OCI-LY3 (cell line): ENCODE data around the gene FFAR3.

ENCODE experiments used
- H2AFZ ChIP-seq: fragments of 200-600, 300-600 bp; shearing (Covaris generic); 2 replicates; pipeline ENCODE4 v1.6.0; 2014; ENCODE audit warnings: antibody characterized with exemption, low read depth, low read length
- H3K27ac ChIP-seq: fragments of 200-600, 300-600 bp; sonication (generic); 2 replicates; pipeline ENCODE4 v1.5.1; 2014; ENCODE audit warnings: mild to moderate bottlenecking, low read length, moderate library complexity, mixed read lengths
- H3K27me3 ChIP-seq: fragments of 200-600, 300-600 bp; sonication (generic); 2 replicates; pipeline ENCODE4 v1.6.1; 2014; ENCODE audit warnings: low read depth, low read length, mixed read lengths
- H3K36me3 ChIP-seq: fragments of 200-600, 300-600 bp; sonication (generic); replicated peaks from 2 replicates; pipeline ENCODE3; 2014; ENCODE audit warnings: low read depth, low read length, mixed read lengths
- H3K4me1 ChIP-seq: fragments of 300-600, 200-600 bp; sonication (generic); 2 replicates; pipeline ENCODE4 v1.6.1; 2014; ENCODE audit warnings: low read length, mixed read lengths
- H3K4me2 ChIP-seq: fragments of 200-600, 300-600 bp; sonication (generic); 2 replicates; pipeline ENCODE4 v1.6.1; 2014; ENCODE audit warnings: low read length, mixed read lengths
- H3K4me3 ChIP-seq: fragments of 300-600, 200-600 bp; sonication (generic); 2 replicates; pipeline ENCODE4 v1.5.1; 2014; ENCODE audit warnings: antibody characterized with exemption, mild to moderate bottlenecking, low read length, moderate library complexity
- H3K79me2 ChIP-seq: fragments of 300-600, 200-600 bp; shearing (Covaris generic); 2 replicates; pipeline ENCODE4 v1.6.1; 2014; ENCODE audit warnings: mild to moderate bottlenecking, low read length, mixed read lengths
- H3K9ac ChIP-seq: fragments of 300-600, 200-600 bp; shearing (Covaris generic); 2 replicates; pipeline ENCODE4 v1.6.0; 2014; ENCODE audit warnings: mild to moderate bottlenecking, low read length, moderate library complexity
- H3K9me3 ChIP-seq: fragments of 200-600, 300-600 bp; shearing (Covaris generic); 2 replicates; pipeline ENCODE4 v1.6.1; 2014; ENCODE audit warnings: low read length, mixed read lengths; ENCODE audit not compliant: insufficient read depth
- H4K20me1 ChIP-seq: fragments of 200-600, 300-600 bp; sonication (generic); 2 replicates; pipeline ENCODE4 v1.6.1; 2016; ENCODE audit warnings: low read length, mixed read lengths; ENCODE audit not compliant: insufficient read depth
- EZH2phosphoT487 ChIP-seq: fragments of 200-600 bp; shearing (Covaris generic); IDR thresholded peaks from 2 replicates; pipeline ENCODE4 v1.6.1; 2018; ENCODE audit warnings: antibody characterized with exemption, mixed run types, low read depth
- TF ChIP-seq, protein P1 (sequence below): fragments of 200-600, 300-600 bp; sonication (generic); IDR thresholded peaks from 2 replicates; pipeline ENCODE4 v1.5.1; 2014; ENCODE audit warnings: antibody characterized with exemption, low read length, low read depth

The FFAR3 gene

DNA sequence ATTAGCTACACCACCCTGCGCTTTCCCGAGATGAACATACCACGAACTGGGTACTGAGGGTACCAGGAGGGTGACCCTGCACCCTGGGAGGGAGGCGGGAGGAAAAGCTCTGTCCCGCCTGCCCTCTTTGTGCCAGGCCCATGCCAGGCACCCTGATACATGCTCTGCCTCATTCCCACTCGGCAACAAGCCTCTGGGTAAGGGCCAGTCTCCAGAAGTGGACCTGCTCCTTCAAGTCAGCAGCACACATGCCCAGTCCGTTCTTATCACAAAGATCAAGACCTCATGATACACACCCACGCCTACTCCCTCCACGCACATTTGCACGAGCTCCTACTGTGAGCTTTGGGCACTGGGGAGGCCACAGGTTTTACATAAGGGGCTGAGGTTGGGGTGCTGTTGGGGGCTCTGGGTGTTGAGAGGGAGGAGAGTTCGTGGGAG lies 12.6 kb upstream of the FFAR3 start:
- no peak for TF ChIP-seq EZH2phosphoT487
- TF ChIP-seq, protein P1, sequence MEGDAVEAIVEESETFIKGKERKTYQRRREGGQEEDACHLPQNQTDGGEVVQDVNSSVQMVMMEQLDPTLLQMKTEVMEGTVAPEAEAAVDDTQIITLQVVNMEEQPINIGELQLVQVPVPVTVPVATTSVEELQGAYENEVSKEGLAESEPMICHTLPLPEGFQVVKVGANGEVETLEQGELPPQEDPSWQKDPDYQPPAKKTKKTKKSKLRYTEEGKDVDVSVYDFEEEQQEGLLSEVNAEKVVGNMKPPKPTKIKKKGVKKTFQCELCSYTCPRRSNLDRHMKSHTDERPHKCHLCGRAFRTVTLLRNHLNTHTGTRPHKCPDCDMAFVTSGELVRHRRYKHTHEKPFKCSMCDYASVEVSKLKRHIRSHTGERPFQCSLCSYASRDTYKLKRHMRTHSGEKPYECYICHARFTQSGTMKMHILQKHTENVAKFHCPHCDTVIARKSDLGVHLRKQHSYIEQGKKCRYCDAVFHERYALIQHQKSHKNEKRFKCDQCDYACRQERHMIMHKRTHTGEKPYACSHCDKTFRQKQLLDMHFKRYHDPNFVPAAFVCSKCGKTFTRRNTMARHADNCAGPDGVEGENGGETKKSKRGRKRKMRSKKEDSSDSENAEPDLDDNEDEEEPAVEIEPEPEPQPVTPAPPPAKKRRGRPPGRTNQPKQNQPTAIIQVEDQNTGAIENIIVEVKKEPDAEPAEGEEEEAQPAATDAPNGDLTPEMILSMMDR, result no peak
- H3K36me3 ChIP-seq, result peaks cover 67% of the 10 kb centered on the region
- H3K4me3 ChIP-seq, result no peak overlapping the region; the same call in 1 of the 2 replicates
- H3K27me3 ChIP-seq, result no peaks in the 10 kb centered on the region
- peak overlapping the region; percentile 91 for H3K9ac ChIP-seq
- peak overlapping the region; percentile 55 for H3K4me2 ChIP-seq
- H3K27ac ChIP-seq, result peak overlapping the region; percentile 97
- no peaks in the 10 kb centered on the region for H3K9me3 ChIP-seq
- H3K79me2 ChIP-seq, result no peaks in the 10 kb centered on the region
- no peaks in the 10 kb centered on the region for H4K20me1 ChIP-seq
- peaks cover 54% of the 10 kb centered on the region for H3K4me1 ChIP-seq
- no peak overlapping the region for H2AFZ ChIP-seq

DNA sequence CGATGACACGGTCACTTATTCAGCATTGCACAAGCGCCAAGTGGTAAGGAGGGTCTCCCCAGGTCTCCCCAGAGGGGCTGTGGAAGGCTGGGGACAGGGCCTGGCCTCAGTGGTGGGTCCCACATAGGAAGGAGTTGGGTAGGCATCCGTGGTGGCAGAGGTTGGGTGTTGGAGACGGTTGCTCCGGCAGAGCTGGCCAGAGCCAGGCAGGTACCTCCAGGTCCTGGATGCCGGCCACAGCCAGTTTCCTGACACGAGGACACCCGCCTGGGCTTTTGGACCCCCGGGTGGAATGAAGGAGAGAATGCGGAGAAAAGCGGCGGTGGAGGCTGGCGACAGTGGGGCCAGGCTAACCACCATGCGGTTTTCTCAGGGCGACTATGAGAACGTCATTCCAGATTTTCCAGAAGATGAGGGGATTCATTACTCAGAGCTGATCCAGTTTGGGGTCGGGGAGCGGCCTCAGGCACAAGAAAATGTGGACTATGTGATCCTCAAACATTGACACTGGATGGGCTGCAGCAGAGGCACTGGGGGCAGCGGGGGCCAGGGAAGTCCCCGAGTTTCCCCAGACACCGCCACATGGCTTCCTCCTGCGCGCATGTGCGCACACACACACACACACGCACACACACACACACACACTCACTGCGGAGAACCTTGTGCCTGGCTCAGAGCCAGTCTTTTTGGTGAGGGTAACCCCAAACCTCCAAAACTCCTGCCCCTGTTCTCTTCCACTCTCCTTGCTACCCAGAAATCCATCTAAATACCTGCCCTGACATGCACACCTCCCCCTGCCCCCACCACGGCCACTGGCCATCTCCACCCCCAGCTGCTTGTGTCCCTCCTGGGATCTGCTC lies 11.8 kb upstream of the FFAR3 start:
- no peaks in the 10 kb centered on the region for H3K27me3 ChIP-seq
- no peak for TF ChIP-seq EZH2phosphoT487
- TF ChIP-seq, protein P1, result no peak
- peak overlapping the region; percentile 45 for H3K4me3 ChIP-seq
- H3K4me2 ChIP-seq, result peak overlapping the region; percentile 64
- H3K9me3 ChIP-seq, result no peaks in the 10 kb centered on the region
- peak overlapping the region; percentile 97 for H3K27ac ChIP-seq
- H3K4me1 ChIP-seq, result peaks cover 58% of the 10 kb centered on the region
- peaks cover 60% of the 10 kb centered on the region for H3K36me3 ChIP-seq
- no peaks in the 10 kb centered on the region for H3K79me2 ChIP-seq
- no peak overlapping the region for H2AFZ ChIP-seq
- peak overlapping the region; percentile 91 for H3K9ac ChIP-seq
- no peaks in the 10 kb centered on the region for H4K20me1 ChIP-seq

DNA sequence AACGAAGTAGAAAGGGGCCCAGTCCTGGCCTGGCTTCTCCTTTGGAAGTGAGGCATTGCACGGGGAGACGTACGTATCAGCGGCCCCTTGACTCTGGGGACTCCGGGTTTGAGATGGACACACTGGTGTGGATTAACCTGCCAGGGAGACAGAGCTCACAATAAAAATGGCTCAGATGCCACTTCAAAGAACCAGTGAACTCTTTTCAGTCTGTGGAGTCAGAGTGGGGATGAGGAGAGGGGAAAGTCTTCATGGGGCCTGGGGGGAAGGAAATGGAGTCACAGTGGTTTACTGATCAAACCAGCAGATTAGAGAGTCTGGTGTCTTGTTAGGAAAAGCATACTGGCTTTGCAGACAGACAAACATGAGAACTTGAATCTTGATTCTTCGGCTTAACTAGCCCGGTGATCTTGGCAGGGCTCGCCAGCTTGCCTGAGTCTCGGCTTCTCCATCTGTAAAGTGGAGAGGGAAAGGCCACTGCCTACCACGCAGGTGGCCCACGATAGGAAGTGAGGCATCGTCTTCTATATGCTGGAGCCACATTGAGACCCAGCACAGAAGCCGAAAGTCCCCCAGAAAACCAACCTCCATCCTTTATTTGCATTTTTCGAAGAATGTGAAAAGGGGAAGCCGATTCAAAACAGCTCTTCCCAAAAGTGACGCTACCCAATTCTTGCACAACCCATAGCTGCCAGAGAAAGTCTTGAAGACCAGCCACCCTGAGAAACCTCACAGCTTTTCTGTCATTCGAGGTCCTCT lies 10.9 kb upstream of the FFAR3 start, which contains the start of gene FFAR1:
Gene FFAR1, plus strand, starts transcription at position 732 of the 759 bp plus-strand sequence. CDS start 3,650 bp downstream, outside the sequence.
- Histone ChIP-seq H3K9ac (peak within 1 kb of the TSS; percentile 91), H3K79me2 (no peaks in the 10 kb centered on the region), H3K4me1 (peaks cover 60% of the 10 kb centered on the region), H3K27me3 (no peaks in the 10 kb centered on the region), H3K9me3 (no peaks in the 10 kb centered on the region), H3K36me3 (peaks cover 55% of the 10 kb centered on the region), H3K27ac (peak within 1 kb of the TSS; percentile 97), H4K20me1 (no peaks in the 10 kb centered on the region), H3K4me3 (peak within 1 kb of the TSS; percentile 45), H2AFZ (no peak within 1 kb of the TSS), H3K4me2 (peak within 1 kb of the TSS; percentile 64)
- TF ChIP-seq, protein P1, result no peak
- TF ChIP-seq EZH2phosphoT487, result no peak

DNA sequence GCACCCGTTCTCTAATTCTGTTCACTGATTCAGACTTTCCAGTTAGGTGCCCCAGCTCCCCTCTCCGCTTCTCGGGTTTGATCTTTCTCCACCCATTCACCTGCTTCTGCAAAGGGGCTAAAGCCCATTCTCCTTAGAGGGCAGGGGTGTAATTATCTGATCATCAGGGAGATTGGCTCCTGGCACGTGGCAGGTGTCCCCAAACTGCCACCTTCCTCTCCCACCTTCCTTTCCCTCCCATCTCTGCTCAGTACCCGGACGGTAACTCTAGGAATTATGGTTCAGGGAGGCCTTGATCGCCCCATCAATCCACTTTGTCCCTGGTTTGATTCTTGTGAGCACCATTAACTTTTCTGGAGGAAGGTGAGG lies 10.3 kb upstream of the FFAR3 start:
- Histone ChIP-seq H3K79me2 (no peaks in the 10 kb centered on the region), H3K27ac (peak overlapping the region; percentile 97), H3K9me3 (no peaks in the 10 kb centered on the region), H3K4me3 (peak overlapping the region; percentile 5; the same call in 1 of the 2 replicates), H3K4me2 (peak overlapping the region; percentile 44), H3K9ac (peak overlapping the region; percentile 72), H3K27me3 (no peaks in the 10 kb centered on the region), H2AFZ (no peak overlapping the region), H3K4me1 (peaks cover 66% of the 10 kb centered on the region), H4K20me1 (no peaks in the 10 kb centered on the region), H3K36me3 (peaks cover 52% of the 10 kb centered on the region)
- TF ChIP-seq, protein P1, result no peak
- no peak for TF ChIP-seq EZH2phosphoT487
